Body of pancreas (tissue), 4 donors: ENCODE measurements around the gene TINCR.

Experiments used
- POLR2A ChIP-seq, 3 donors: fragments of 450-650 bp; IDR thresholded peaks; one replicate each; pipeline ENCODE4 v1.6.1; 2016; ENCODE audit warnings: antibody characterized with exemption in 3 of 3, mild to moderate bottlenecking in 2 of 3
- TF ChIP-seq, protein P1 (sequence below), 7 experiments: fragments of 450-650 bp in 4 of 7; fragments of 200-600 bp in 3 of 7; sonication (generic) in 3 of 7; IDR thresholded peaks; one replicate each; pipeline ENCODE4 v1.5.1; 2016 to 2019; ENCODE audit warnings: antibody characterized with exemption in 7 of 7

DNA sequence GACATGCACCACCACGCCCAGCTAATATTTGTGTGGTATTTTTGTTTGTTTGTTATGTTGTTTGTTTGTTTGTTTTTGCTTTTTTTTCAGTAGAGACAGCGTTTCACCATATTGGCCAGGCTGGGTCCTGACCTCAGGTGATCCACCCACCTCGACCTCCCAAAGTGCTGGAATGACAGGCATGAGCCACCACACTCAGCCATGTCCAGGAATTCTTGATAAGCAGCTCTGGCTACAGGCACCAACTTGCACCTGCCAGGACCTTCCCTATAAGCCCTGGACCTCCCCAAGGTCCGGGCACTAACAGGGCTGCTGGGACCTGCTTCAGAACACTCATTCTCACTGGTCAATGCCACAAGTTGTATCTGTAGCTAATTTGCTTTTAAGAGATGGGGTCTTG is 48.7 kb downstream of the TINCR start:
- TF ChIP-seq, protein P1, sequence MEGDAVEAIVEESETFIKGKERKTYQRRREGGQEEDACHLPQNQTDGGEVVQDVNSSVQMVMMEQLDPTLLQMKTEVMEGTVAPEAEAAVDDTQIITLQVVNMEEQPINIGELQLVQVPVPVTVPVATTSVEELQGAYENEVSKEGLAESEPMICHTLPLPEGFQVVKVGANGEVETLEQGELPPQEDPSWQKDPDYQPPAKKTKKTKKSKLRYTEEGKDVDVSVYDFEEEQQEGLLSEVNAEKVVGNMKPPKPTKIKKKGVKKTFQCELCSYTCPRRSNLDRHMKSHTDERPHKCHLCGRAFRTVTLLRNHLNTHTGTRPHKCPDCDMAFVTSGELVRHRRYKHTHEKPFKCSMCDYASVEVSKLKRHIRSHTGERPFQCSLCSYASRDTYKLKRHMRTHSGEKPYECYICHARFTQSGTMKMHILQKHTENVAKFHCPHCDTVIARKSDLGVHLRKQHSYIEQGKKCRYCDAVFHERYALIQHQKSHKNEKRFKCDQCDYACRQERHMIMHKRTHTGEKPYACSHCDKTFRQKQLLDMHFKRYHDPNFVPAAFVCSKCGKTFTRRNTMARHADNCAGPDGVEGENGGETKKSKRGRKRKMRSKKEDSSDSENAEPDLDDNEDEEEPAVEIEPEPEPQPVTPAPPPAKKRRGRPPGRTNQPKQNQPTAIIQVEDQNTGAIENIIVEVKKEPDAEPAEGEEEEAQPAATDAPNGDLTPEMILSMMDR (IDR thresholded peaks at IDR 0.05) = no peak
- no peak for TF ChIP-seq POLR2A (IDR thresholded peaks at IDR 0.05)
